Ishikawa (cell line): ENCODE results near the gene CPVL.

ENCODE experiments used
- CEBPB ChIP-seq: IDR thresholded peaks from 2 replicates; pipeline ENCODE4 v1.6.1; 2012
- EP300 ChIP-seq: IDR thresholded peaks from 2 replicates; pipeline ENCODE4 v1.6.1; 2012; ENCODE audit warnings: borderline replicate concordance
- FOXM1 ChIP-seq: IDR thresholded peaks from 2 replicates; pipeline ENCODE4 v1.6.1; 2012; ENCODE audit warnings: low read depth, borderline replicate concordance
- MAX ChIP-seq: IDR thresholded peaks from 2 replicates; pipeline ENCODE4 v1.6.1; 2012
- NFIC ChIP-seq: IDR thresholded peaks from 2 replicates; pipeline ENCODE4 v1.6.1; 2012
- RAD21 ChIP-seq: IDR thresholded peaks from 2 replicates; pipeline ENCODE4 v1.6.1; 2012; ENCODE audit warnings: low read depth
- REST ChIP-seq: IDR thresholded peaks from 2 replicates; pipeline ENCODE4 v1.6.1; 2012; ENCODE audit warnings: low read depth, mild to moderate bottlenecking
- TAF1 ChIP-seq: IDR thresholded peaks from 2 replicates; pipeline ENCODE4 v1.6.1; 2012; ENCODE audit warnings: low read depth, mild to moderate bottlenecking
- TEAD4 ChIP-seq: IDR thresholded peaks from 2 replicates; pipeline ENCODE4 v1.6.1; 2012
- USF1 ChIP-seq: IDR thresholded peaks from 2 replicates; pipeline ENCODE4 v1.6.1; 2012
- YY1 ChIP-seq: IDR thresholded peaks from 2 replicates; pipeline ENCODE4 v1.6.1; 2012; ENCODE audit warnings: low read depth
- ZBTB7A ChIP-seq: IDR thresholded peaks from 2 replicates; pipeline ENCODE4 v1.6.1; 2012; ENCODE audit warnings: low read depth

- TF ChIP-seq TAF1 (no peak), REST (no peak), MAX (no peak), EP300 (no peak), RAD21 (no peak), CEBPB (no peak), ZBTB7A (no peak), FOXM1 (no peak), NFIC (no peak), YY1 (no peak), USF1 (no peak), TEAD4 (no peak)
Observed at GRCh38 chr7:28955718-28956607, 190.4 kb downstream of the CPVL start.
